Caco-2 (cell line): ENCODE results near the gene KATNAL2. TPM values are rescaled to one million over a fixed set of nuclear protein-coding genes. Genes with fewer than 3 reads are reported as not detected.

Source experiments
- BruUV-seq: library from RNA; stranded (reverse); fragments of 400-500 nt; replicated peaks from 2 replicates; lab custom pipeline; 2021; lab: Mats Ljungman, UMichigan
- CTCF ChIA-PET: fragments of 300-600 bp; sonication (Branson Sonifier 250); formaldehyde crosslinking; loops from one replicate; lab custom pipeline; 2022; ENCODE audit warnings: antibody characterized with exemption; lab: Charles Lee
- POLR2A ChIA-PET: fragments of 300-600 bp; sonication (Branson Sonifier 250); formaldehyde crosslinking; loops from one replicate; lab custom pipeline; 2022; ENCODE audit warnings: antibody characterized with exemption; lab: Charles Lee
- DNase-seq, 2 experiments: peaks; one replicate each; pipeline versions ENCODE4 v3.0.0 to v3.0.0-alpha.2; 2020 to 2022
- H3K27me3 ChIP-seq: replicated peaks from 2 replicates; pipeline ENCODE4 v1.6.0; 2011; ENCODE audit warnings: low read length; ENCODE audit not compliant: control insufficient read depth, insufficient read depth
- H3K36me3 ChIP-seq: 2 replicates; pipeline ENCODE4 v1.5.1; 2011; ENCODE audit warnings: low read length; ENCODE audit not compliant: control insufficient read depth, insufficient read depth
- H3K4me1 ChIP-seq: fragments of 250-450 bp; sonication (Bioruptor Pico); 2 replicates; pipeline ENCODE4 v1.5.1; 2020; ENCODE audit warnings: mild to moderate bottlenecking
- H3K4me3 ChIP-seq: 2 replicates; pipeline ENCODE4 v1.5.1; 2011; ENCODE audit warnings: low read depth, mild to moderate bottlenecking, control low read depth, low read length
- H3K9me3 ChIP-seq: fragments of 250-450 bp; sonication (Bioruptor Pico); 2 replicates; pipeline ENCODE4 v1.5.1; 2020; ENCODE audit warnings: mild to moderate bottlenecking, moderate library complexity
- H3K27ac Mint-ChIP-seq: one replicate; pipeline ENCODE4 v1.8.0; 2022; ENCODE audit warnings: mixed read lengths; ENCODE audit not compliant: unreplicated experiment
- H3K27me3 Mint-ChIP-seq: one replicate; pipeline ENCODE4 v1.8.0; 2022; ENCODE audit warnings: mixed read lengths; ENCODE audit not compliant: insufficient read depth, unreplicated experiment
- H3K36me3 Mint-ChIP-seq: one replicate; pipeline ENCODE4 v1.8.0; 2022; ENCODE audit warnings: mild to moderate bottlenecking, mixed read lengths; ENCODE audit not compliant: insufficient read depth, unreplicated experiment
- H3K4me1 Mint-ChIP-seq: one replicate; pipeline ENCODE4 v1.8.0; 2022; ENCODE audit warnings: low read depth, mixed read lengths; ENCODE audit not compliant: unreplicated experiment
- H3K4me3 Mint-ChIP-seq: one replicate; pipeline ENCODE4 v1.8.0; 2022; ENCODE audit warnings: mild to moderate bottlenecking, moderate library complexity, mixed read lengths; ENCODE audit not compliant: unreplicated experiment
- H3K9me3 Mint-ChIP-seq: one replicate; pipeline ENCODE4 v1.8.0; 2022; ENCODE audit warnings: mixed read lengths; ENCODE audit not compliant: unreplicated experiment
- intact Hi-C: fragments of 100-400 bp; cut with micrococcal nuclease; formaldehyde crosslinking; loops from one replicate; pipeline ENCODE4 v1.10.0; 2022; ENCODE audit not compliant: unreplicated experiment
- total RNA-seq: library from RNA; stranded (reverse); gene quantifications from 2 replicates; pipeline ENCODE4 v1.2.3, GENCODE V29; 2022
- TF ChIP-seq, protein P1 (sequence below), 2 experiments: fragments of 200-600 bp in 1 of 2; IDR thresholded peaks; 1 replicate in 1 of 2; 2 replicates in 1 of 2; pipeline versions ENCODE4 v1.5.1 to v1.8.0; 2011 to 2022; ENCODE audit warnings: antibody characterized with exemption in 1 of 2, control low read depth in 1 of 2, inconsistent platforms in 1 of 2, low read depth in 1 of 2, low read length in 1 of 2, mild to moderate bottlenecking in 1 of 2, moderate library complexity in 1 of 2; ENCODE audit not compliant: insufficient read depth in 1 of 2, severe bottlenecking in 1 of 2, unreplicated experiment in 1 of 2

Gene KATNAL2
- total RNA-seq, 1 experiment from 2014 or later: not detected

DNA sequence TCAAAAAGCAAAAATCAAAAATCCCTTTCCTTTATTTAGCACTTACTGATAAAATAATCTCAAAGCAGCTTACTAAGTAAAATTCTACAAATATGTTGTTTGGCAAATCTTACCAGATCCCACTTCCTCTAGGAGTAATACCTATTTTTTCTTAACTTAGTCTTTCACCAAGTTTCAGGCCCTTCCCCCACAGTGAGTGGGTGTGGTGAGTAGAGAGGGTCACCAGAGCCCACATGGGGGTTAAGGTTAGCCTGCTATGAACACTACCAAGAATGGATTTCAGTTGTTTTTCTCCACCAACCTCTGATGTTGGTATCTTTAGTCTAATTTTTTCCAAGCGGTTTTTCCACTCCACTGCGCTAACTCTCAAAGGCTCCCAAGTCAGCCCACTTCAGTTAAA is 23.3 kb upstream of the KATNAL2 start:
- Mint-ChIP-seq H3K9me3 (peaks cover 10% of the 10 kb centered on the region), H3K4me1 (no peaks in the 10 kb centered on the region), H3K36me3 (peaks cover 4% of the 10 kb centered on the region), H3K27ac (no peak overlapping the region), H3K27me3 (no peaks in the 10 kb centered on the region), H3K4me3 (no peak overlapping the region)
- H3K27me3 ChIP-seq: no peaks in the 10 kb centered on the region
- peaks cover 11% of the 10 kb centered on the region for H3K4me1 ChIP-seq
- BruUV-seq: no TSS peak
- no peaks in the 10 kb centered on the region for H3K36me3 ChIP-seq
- ChIA-PET POLR2A (no interaction called here), CTCF (no interaction called here)
- no peaks in the 10 kb centered on the region for H3K9me3 ChIP-seq
- intact Hi-C loops: no loop called here
- DNase-seq: no peak
- H3K4me3 ChIP-seq: no peak overlapping the region
- TF ChIP-seq, protein P1, sequence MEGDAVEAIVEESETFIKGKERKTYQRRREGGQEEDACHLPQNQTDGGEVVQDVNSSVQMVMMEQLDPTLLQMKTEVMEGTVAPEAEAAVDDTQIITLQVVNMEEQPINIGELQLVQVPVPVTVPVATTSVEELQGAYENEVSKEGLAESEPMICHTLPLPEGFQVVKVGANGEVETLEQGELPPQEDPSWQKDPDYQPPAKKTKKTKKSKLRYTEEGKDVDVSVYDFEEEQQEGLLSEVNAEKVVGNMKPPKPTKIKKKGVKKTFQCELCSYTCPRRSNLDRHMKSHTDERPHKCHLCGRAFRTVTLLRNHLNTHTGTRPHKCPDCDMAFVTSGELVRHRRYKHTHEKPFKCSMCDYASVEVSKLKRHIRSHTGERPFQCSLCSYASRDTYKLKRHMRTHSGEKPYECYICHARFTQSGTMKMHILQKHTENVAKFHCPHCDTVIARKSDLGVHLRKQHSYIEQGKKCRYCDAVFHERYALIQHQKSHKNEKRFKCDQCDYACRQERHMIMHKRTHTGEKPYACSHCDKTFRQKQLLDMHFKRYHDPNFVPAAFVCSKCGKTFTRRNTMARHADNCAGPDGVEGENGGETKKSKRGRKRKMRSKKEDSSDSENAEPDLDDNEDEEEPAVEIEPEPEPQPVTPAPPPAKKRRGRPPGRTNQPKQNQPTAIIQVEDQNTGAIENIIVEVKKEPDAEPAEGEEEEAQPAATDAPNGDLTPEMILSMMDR (IDR thresholded peaks at IDR 0.05; ENCODE audit: insufficient read depth in 1 of 2, low read depth in 1 of 2, low read length in 1 of 2, severe bottlenecking in 1 of 2, unreplicated experiment in 1 of 2): no peak

DNA sequence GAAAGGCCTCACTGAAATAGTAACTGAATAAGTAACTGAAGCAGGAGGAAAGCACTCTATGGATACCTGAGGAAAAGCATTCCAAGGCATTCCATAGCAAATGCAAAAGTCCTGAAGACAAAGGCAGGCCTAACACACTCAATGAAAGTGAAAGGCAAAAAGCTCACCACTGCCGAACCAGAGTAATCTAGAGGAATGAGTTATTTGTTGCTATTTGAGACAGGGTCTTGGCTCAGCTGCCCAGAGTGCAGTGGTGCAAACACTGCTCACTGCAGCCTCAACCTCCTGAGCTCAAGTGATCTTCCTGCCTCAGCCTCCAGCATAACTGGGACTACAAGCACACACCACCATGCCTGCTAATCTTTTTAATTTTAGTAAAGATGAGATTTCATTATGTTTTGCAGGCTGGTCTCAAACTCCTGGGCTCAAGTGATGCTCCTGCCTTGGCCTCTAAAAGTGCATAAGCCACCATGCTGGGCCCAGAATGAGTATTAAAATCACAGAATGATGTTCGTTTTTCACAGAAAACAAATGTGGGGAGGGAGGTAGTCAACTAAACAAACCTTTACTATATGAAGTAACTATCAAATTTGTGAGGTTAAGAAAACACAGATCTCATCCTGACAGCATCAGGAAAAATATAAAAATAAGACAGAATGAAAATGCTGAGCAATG is 18.0 kb upstream of the KATNAL2 start:
- ChIA-PET CTCF (no interaction called here), POLR2A (no interaction called here)
- no peaks in the 10 kb centered on the region for H3K9me3 Mint-ChIP-seq
- no peaks in the 10 kb centered on the region for H3K27me3 ChIP-seq
- DNase-seq: no peak
- intact Hi-C loops: no loop called here
- H3K36me3 ChIP-seq: no peaks in the 10 kb centered on the region
- no peaks in the 10 kb centered on the region for H3K27me3 Mint-ChIP-seq
- H3K9me3 ChIP-seq: no peaks in the 10 kb centered on the region
- H3K27ac Mint-ChIP-seq: no peak overlapping the region
- no TSS peak for BruUV-seq
- peaks cover 5% of the 10 kb centered on the region for H3K36me3 Mint-ChIP-seq
- no peaks in the 10 kb centered on the region for H3K4me1 Mint-ChIP-seq
- H3K4me1 ChIP-seq: no peaks in the 10 kb centered on the region
- H3K4me3 Mint-ChIP-seq: no peak overlapping the region
- TF ChIP-seq, protein P1 (IDR thresholded peaks at IDR 0.05; ENCODE audit: insufficient read depth in 1 of 2, low read depth in 1 of 2, low read length in 1 of 2, severe bottlenecking in 1 of 2, unreplicated experiment in 1 of 2): no peak
- no peak overlapping the region for H3K4me3 ChIP-seq

DNA sequence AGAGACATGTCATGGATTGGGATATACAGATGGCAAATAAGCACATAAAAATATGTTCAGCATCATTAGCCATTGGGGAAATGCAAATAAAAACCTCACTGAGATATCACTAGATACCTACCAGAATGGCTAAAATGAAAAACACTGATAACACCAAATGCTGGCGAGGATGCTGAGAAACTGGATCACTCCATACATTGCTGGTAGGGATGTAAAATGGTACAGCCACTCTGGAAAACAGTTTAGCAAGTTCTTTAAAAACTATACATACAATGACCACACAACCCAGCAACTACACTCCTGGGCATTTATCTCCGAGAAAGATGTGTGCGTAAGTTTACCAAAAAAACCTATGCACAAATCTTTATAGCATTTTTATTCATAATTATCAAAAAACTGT is 14.0 kb upstream of the KATNAL2 start:
- ChIA-PET POLR2A (no interaction called here), CTCF (no interaction called here)
- H3K27ac Mint-ChIP-seq: no peak overlapping the region
- peaks cover 5% of the 10 kb centered on the region for H3K36me3 Mint-ChIP-seq
- Histone ChIP-seq H3K4me3 (no peak overlapping the region), H3K4me1 (no peaks in the 10 kb centered on the region), H3K27me3 (no peaks in the 10 kb centered on the region), H3K9me3 (no peaks in the 10 kb centered on the region), H3K36me3 (no peaks in the 10 kb centered on the region)
- intact Hi-C loops: no loop called here
- no peak overlapping the region for H3K4me3 Mint-ChIP-seq
- no TSS peak for BruUV-seq
- H3K9me3 Mint-ChIP-seq: no peaks in the 10 kb centered on the region
- no peaks in the 10 kb centered on the region for H3K4me1 Mint-ChIP-seq
- TF ChIP-seq, protein P1 (IDR thresholded peaks at IDR 0.05; ENCODE audit: insufficient read depth in 1 of 2, low read depth in 1 of 2, low read length in 1 of 2, severe bottlenecking in 1 of 2, unreplicated experiment in 1 of 2): no peak
- DNase-seq: no peak
- H3K27me3 Mint-ChIP-seq: no peaks in the 10 kb centered on the region
